Natural killer cell (primary cell): Measurements from ENCODE around the gene LINGO1. TPM values are rescaled to one million over a fixed set of nuclear protein-coding genes. Genes with fewer than 3 reads are reported as not detected.
A peak's percentile ranks its signal among the peaks of the same experiment; 100 is the strongest.

ENCODE experiments used
- ATAC-seq, 3 donors: fragments of 150-1000 bp in 2 of 3; fragments of 200-7000 bp in 1 of 3; cut with Tn5 transposase; 1 replicate in 1 of 3; 2 replicates in 2 of 3; pipeline ENCODE4 v1.10.0; 2021; ENCODE audit warnings: mild to moderate bottlenecking in 2 of 3, moderate library complexity in 2 of 3
- DNase-seq, 2 donors: peaks; one replicate each; pipeline versions ENCODE4 v3.0.0 to v3.0.0-alpha.2; 2013 to 2021; ENCODE audit warnings: mixed read lengths in 1 of 2
- H3K27ac ChIP-seq: one replicate; pipeline ENCODE4 v1.5.1; 2013; ENCODE audit warnings: mild to moderate bottlenecking, low read length
- H3K27me3 ChIP-seq: one replicate; pipeline ENCODE4 v1.6.1; 2013; ENCODE audit warnings: low read length; ENCODE audit not compliant: control insufficient read depth, insufficient read depth
- H3K36me3 ChIP-seq: one replicate; pipeline ENCODE4 v1.6.1; 2013; ENCODE audit warnings: low read length; ENCODE audit not compliant: control insufficient read depth, insufficient read depth
- H3K4me1 ChIP-seq: one replicate; pipeline ENCODE4 v1.6.1; 2013; ENCODE audit warnings: low read length; ENCODE audit not compliant: control insufficient read depth, insufficient read depth
- H3K4me3 ChIP-seq: one replicate; pipeline ENCODE4 v1.5.1; 2013; ENCODE audit warnings: low read length
- H3K9me3 ChIP-seq: one replicate; pipeline ENCODE4 v1.6.1; 2013; ENCODE audit warnings: low read length; ENCODE audit not compliant: control insufficient read depth, insufficient read depth
- H3K27ac Mint-ChIP-seq, 2 donors: one replicate each; pipeline ENCODE4 v1.8.0; 2022; ENCODE audit warnings: mild to moderate bottlenecking in 2 of 2, mixed read lengths in 2 of 2, moderate library complexity in 1 of 2
- H3K27me3 Mint-ChIP-seq, 2 donors: one replicate each; pipeline ENCODE4 v1.8.0; 2022; ENCODE audit warnings: low read depth in 2 of 2, mixed read lengths in 2 of 2
- H3K36me3 Mint-ChIP-seq: one replicate; pipeline ENCODE4 v1.8.0; 2022; ENCODE audit warnings: mixed read lengths
- H3K4me1 Mint-ChIP-seq, 2 donors: one replicate each; pipeline ENCODE4 v1.8.0; 2022; ENCODE audit warnings: mixed read lengths in 2 of 2
- H3K4me3 Mint-ChIP-seq: one replicate; pipeline ENCODE4 v1.8.0; 2022; ENCODE audit warnings: mild to moderate bottlenecking, moderate library complexity, mixed read lengths
- H3K9me3 Mint-ChIP-seq, 2 donors: one replicate each; pipeline ENCODE4 v1.8.0; 2022; ENCODE audit warnings: mixed read lengths in 2 of 2
- WGBS: methylation state at CpG from one replicate; pipeline ENCODE4 v1.1.7; 2013; ENCODE audit warnings: missing lambda C conversion rate; ENCODE audit not compliant: insufficient coverage; 5-methylcytosine and 5-hydroxymethylcytosine counted together
- intact Hi-C: fragments of 100-400 bp; cut with micrococcal nuclease; formaldehyde crosslinking; loops from one replicate; pipeline ENCODE4 v1.14.2; 2022
- total RNA-seq, 4 donors: library from RNA; stranded (reverse); fragments of 120-200 nt in 1 of 4; gene quantifications; one replicate each; pipeline versions ENCODE4 v1.2.3 to v1.2.4, GENCODE V29; 2013 to 2022
- TF ChIP-seq, protein P1 (sequence below): fragments of 200-600 bp; IDR thresholded peaks from one replicate; pipeline ENCODE4 v1.8.0; 2022; ENCODE audit warnings: antibody characterized with exemption

Gene LINGO1
- total RNA-seq, 3 donors from 2014 or later (not counting 1 experiment from before 2014, with no cell fraction given) = not detected

DNA sequence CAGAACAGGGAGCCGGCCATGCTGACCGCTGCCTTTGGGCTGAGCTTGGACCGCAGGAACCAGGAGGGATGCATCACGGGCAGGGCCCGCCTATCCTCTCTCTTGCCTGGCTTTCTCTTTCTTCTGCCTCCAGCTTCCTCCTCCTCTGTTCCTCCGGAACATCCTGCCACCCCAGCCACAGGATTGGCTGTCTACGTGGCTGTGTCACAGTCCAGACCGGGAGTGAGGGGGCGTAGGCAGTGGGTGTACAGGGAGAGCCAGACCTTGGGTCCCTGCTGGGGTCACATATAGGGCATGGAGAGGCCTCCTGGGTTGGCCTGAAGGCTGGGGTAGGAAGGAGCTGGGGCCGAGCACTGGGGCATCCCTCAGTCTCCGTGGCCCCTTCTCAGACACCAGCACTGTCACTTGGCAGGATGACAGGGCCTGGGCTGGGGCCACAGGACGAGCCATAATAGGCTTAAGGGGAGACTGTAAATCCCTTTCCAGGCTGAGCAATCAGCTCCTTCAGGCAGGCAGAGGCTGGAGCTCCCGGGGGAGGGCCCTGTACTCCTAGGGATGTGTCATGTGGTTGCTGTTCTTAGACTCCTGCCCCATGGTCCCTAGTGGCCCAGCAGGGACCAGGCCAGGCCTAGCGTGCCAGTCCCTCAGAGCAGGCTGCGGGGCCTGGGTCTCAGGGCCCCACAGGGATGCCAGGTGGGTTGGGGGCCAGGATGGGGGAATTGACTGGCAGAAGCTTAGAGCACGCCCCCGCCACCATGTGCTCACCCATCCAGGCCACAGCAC, 25.4 kb downstream of the LINGO1 start:
- no peaks in the 10 kb centered on the region for H3K9me3 ChIP-seq

DNA sequence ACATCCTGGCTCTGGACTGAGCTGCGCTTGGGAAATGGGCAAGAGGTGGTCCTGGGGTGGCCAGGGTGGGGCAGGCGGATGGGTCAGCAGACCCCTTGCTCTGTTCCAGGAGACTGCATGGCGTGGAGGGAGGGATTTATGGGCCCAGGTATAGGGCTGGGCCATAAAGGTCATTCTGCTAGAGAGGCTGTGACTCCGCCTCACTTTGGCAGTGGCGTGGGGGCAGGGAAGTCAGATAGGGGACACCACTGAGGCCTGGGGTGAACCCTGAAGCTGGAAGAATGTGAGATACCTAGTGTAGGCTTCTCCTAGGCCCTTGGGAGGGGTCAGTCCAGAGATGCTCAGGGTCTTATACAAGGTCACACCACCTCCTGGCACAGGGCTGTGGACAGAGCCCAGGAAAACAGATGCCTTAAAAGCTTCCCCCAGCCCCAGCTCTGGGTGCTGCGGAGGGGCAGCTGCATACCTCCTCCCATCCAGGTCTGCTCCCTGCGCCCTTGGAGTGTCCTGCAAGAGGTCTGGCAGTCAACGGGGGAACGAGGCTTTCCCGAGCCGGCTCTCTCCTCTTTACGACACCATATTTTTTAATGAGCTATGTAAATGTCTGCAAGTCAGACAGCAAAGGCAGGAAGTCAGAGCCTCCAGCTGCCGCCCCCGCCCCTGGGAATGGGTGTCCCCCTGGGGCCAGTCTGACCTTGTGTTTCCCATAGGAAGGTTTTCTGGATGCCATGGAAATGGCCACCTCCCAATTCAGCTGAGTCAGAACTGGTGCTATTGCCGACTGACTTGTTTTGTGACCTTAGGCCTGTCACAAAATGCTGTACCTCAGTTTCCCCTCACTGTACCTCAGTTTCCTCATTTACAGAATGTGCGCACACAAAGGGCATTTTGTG, 26.3 kb downstream of the LINGO1 start:
- Histone ChIP-seq H3K9me3 (no peaks in the 10 kb centered on the region), H3K27me3 (no peaks in the 10 kb centered on the region), H3K36me3 (no peaks in the 10 kb centered on the region), H3K4me3 (no peak overlapping the region), H3K4me1 (peaks cover 5% of the 10 kb centered on the region), H3K27ac (no peak overlapping the region)
- Mint-ChIP-seq H3K36me3 (no peaks in the 10 kb centered on the region), H3K9me3 (no peaks in the 10 kb centered on the region), H3K4me1 (peaks cover 8 to 15% of the 10 kb centered on the region in 2 donors), H3K4me3 (no peak overlapping the region), H3K27me3 (peaks cover 0 to 8% of the 10 kb centered on the region in 2 donors), H3K27ac (no peak overlapping the region)
- intact Hi-C loops = no loop called here
- 89% methylated on average over 16 of the region's 16 CpGs for WGBS
- TF ChIP-seq, protein P1, sequence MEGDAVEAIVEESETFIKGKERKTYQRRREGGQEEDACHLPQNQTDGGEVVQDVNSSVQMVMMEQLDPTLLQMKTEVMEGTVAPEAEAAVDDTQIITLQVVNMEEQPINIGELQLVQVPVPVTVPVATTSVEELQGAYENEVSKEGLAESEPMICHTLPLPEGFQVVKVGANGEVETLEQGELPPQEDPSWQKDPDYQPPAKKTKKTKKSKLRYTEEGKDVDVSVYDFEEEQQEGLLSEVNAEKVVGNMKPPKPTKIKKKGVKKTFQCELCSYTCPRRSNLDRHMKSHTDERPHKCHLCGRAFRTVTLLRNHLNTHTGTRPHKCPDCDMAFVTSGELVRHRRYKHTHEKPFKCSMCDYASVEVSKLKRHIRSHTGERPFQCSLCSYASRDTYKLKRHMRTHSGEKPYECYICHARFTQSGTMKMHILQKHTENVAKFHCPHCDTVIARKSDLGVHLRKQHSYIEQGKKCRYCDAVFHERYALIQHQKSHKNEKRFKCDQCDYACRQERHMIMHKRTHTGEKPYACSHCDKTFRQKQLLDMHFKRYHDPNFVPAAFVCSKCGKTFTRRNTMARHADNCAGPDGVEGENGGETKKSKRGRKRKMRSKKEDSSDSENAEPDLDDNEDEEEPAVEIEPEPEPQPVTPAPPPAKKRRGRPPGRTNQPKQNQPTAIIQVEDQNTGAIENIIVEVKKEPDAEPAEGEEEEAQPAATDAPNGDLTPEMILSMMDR = no peak
- ATAC-seq (no peak), DNase-seq (no peak)

More for the DNA sequence above, 25.4 kb downstream of the LINGO1 start:
- Mint-ChIP-seq H3K4me3 (no peak overlapping the region), H3K27ac (no peak overlapping the region), H3K4me1 (peaks cover 8 to 15% of the 10 kb centered on the region in 2 donors), H3K27me3 (peaks cover 0 to 8% of the 10 kb centered on the region in 2 donors), H3K9me3 (no peaks in the 10 kb centered on the region), H3K36me3 (no peaks in the 10 kb centered on the region)
- H3K27me3 ChIP-seq = no peaks in the 10 kb centered on the region
- H3K27ac ChIP-seq = no peak overlapping the region
- peaks cover 5% of the 10 kb centered on the region for H3K4me1 ChIP-seq
- intact Hi-C loops = no loop called here
- DNase-seq = no peak
- no peak for ATAC-seq
- WGBS = 82% methylated on average over 17 of the region's 17 CpGs
- no peaks in the 10 kb centered on the region for H3K36me3 ChIP-seq
- H3K4me3 ChIP-seq = no peak overlapping the region
- TF ChIP-seq, protein P1 = no peak

DNA sequence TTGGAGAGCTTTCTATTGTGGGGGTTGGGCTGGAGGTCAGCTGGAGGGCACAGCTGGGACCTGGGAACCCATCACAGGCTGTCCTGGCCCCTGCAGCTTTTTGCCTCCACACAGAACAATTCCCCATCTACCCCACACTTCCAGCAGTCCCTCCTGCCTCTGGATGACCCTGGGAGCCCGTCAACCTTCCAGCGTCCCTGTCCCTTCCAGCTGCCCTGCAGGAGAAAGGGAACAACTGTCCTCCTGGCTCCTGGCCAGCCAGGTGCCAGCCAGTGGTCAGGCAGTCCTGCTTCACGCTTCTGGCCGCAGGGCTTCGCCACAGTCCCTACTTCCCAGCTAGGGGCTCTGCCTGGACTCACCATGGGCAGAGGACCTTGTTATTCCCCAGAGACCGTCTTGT, 27.2 kb downstream of the LINGO1 start:
- Mint-ChIP-seq H3K36me3 (no peaks in the 10 kb centered on the region), H3K27ac (no peak overlapping the region), H3K4me1 (peaks cover 8 to 15% of the 10 kb centered on the region in 2 donors), H3K27me3 (peaks cover 0 to 8% of the 10 kb centered on the region in 2 donors), H3K9me3 (no peaks in the 10 kb centered on the region), H3K4me3 (peak overlapping the region; percentile 21)
- H3K27ac ChIP-seq = no peak overlapping the region
- WGBS = 84% methylated on average over 6 of the region's 6 CpGs
- TF ChIP-seq, protein P1 = no peak
- H3K9me3 ChIP-seq = no peaks in the 10 kb centered on the region
- no peak for DNase-seq
- H3K4me1 ChIP-seq = peaks cover 5% of the 10 kb centered on the region
- ATAC-seq = no peak
- no peaks in the 10 kb centered on the region for H3K36me3 ChIP-seq
- intact Hi-C loops = no loop called here
- H3K4me3 ChIP-seq = no peak overlapping the region
- no peaks in the 10 kb centered on the region for H3K27me3 ChIP-seq
